ENCODE data around the gene GBF1.

The GBF1 gene

GRCh38 chr10:102389894-102390293 is 144.6 kb downstream of the GBF1 start:
- in situ Hi-C loops (cut with MboI; ENCODE audit: low sequenced_read_pairs, unreplicated experiment) = no loop called here
- no peak for DNase-seq (ENCODE audit: low spot score)
- no peak for TF ChIP-seq CTCF (IDR thresholded peaks at IDR 0.05; ENCODE audit: borderline replicate concordance, control extremely low read depth, extremely low read depth, insufficient read depth, missing control alignments)

GRCh38 chr10:102392306-102392705 is 147.0 kb downstream of the GBF1 start:
- in situ Hi-C loops (cut with MboI; ENCODE audit: low sequenced_read_pairs, unreplicated experiment) = no loop called here
- no peak for DNase-seq (ENCODE audit: low spot score)
- no peak for TF ChIP-seq CTCF (IDR thresholded peaks at IDR 0.05; ENCODE audit: borderline replicate concordance, control extremely low read depth, extremely low read depth, insufficient read depth, missing control alignments)

- no peak for DNase-seq (ENCODE audit: low spot score)
- in situ Hi-C loops (cut with MboI; ENCODE audit: low sequenced_read_pairs, unreplicated experiment) = no loop called here
Observed at GRCh38 chr10:102393411-102394078, 148.2 kb downstream of the GBF1 start.

GRCh38 chr10:102394079-102394800 is 148.9 kb downstream of the GBF1 start:
- no peak for TF ChIP-seq CTCF (IDR thresholded peaks at IDR 0.05; ENCODE audit: borderline replicate concordance, control extremely low read depth, extremely low read depth, insufficient read depth, missing control alignments)
- in situ Hi-C loops (cut with MboI; ENCODE audit: low sequenced_read_pairs, unreplicated experiment) = no loop called here
- DNase-seq (ENCODE audit: low spot score) = peak; percentile 98

More at GRCh38 chr10:102393411-102394078, 148.2 kb downstream of the GBF1 start:
- peak; percentile 86 for TF ChIP-seq CTCF (IDR thresholded peaks at IDR 0.05; ENCODE audit: borderline replicate concordance, control extremely low read depth, extremely low read depth, insufficient read depth, missing control alignments)

GRCh38 chr10:102394801-102395399 is 149.6 kb downstream of the GBF1 start:
- in situ Hi-C loops (cut with MboI; ENCODE audit: low sequenced_read_pairs, unreplicated experiment) = no loop called here
- TF ChIP-seq CTCF (IDR thresholded peaks at IDR 0.05; ENCODE audit: borderline replicate concordance, control extremely low read depth, extremely low read depth, insufficient read depth, missing control alignments) = no peak
- DNase-seq (ENCODE audit: low spot score) = peak; percentile 72

- TF ChIP-seq CTCF (IDR thresholded peaks at IDR 0.05; ENCODE audit: borderline replicate concordance, control extremely low read depth, extremely low read depth, insufficient read depth, missing control alignments) = no peak
- DNase-seq (ENCODE audit: low spot score) = peak; percentile 94
- in situ Hi-C loops (cut with MboI; ENCODE audit: low sequenced_read_pairs, unreplicated experiment) = no loop called here
Observed at GRCh38 chr10:102395400-102396316, 150.3 kb downstream of the GBF1 start, which contains the start of gene NFKB2. Gene NFKB2 (plus strand): TSS chr10:102395705. CDS start chr10:102395960, 255 bp downstream.
